Hepatocyte (in vitro differentiated cells): ENCODE measurements around the gene C4orf51.

ENCODE experiments used
- CTCF ChIP-seq: fragments of 200-600 bp; sonication (generic); IDR thresholded peaks from 2 replicates; pipeline ENCODE4 v1.5.1; 2016; ENCODE audit warnings: antibody characterized with exemption, mild to moderate bottlenecking; ENCODE audit not compliant: poor library complexity
- EZH2 ChIP-seq: fragments of 200-600 bp; sonication (generic); IDR thresholded peaks from 2 replicates; pipeline ENCODE4 v1.6.1; 2016; ENCODE audit warnings: antibody characterized with exemption, mild to moderate bottlenecking, borderline replicate concordance
- EZH2phosphoT487 ChIP-seq: fragments of 200-600 bp; sonication (generic); IDR thresholded peaks from one replicate; pipeline ENCODE4 v1.6.1; 2018; ENCODE audit warnings: antibody characterized with exemption, mild to moderate bottlenecking, low read depth, moderate library complexity; ENCODE audit not compliant: unreplicated experiment, severe bottlenecking

- TF ChIP-seq CTCF (no peak), EZH2phosphoT487 (no peak), EZH2 (no peak)
Measured at GRCh38 chr4:145740806-145741205, 60.9 kb downstream of the C4orf51 start.
